Hepatic stellate cell (primary cell): ENCODE measurements around the gene PNMA8B.
"Not testable (repeated sequence)": the region's sequence is repeated elsewhere in the genome, so short reads cannot be mapped to it uniquely, and the experiment has no call there.

Experiments
- DNase-seq: peaks from one replicate; pipeline ENCODE4 v3.0.0; 2011; ENCODE audit warnings: low spot score

PNMA8B gene

DNA sequence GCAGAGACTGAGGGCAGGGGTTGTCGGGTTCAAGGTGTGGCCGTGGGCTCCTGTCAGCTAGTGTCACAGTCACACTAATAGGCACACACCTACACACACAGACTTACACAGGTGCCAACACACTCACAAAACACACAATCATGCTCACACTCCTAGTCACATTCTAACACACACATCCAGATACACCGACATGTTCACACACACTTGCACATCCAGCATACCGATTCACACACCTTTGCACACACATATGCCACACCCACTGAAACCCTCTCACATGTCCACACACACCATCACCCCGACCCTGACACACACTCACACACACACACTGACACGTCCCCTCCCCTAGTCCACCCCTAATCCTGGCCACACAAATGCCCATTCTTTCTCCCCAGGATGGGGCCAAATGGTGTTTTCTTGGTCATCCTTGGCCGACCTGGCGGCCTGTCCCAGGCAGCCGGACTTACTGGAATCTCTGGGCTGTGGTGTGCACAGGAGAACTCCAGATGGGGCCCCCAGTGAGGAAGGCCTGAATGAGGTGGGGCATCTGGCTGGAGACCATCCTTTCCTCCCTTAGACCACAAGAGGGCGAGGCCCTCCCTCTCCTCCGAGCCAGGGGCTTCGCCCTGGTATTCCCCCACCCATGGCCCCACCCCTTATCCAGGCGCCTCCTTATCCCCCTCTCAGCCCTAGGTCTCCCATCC is 19.1 kb upstream of the PNMA8B start:
- DNase-seq = no peak

DNA sequence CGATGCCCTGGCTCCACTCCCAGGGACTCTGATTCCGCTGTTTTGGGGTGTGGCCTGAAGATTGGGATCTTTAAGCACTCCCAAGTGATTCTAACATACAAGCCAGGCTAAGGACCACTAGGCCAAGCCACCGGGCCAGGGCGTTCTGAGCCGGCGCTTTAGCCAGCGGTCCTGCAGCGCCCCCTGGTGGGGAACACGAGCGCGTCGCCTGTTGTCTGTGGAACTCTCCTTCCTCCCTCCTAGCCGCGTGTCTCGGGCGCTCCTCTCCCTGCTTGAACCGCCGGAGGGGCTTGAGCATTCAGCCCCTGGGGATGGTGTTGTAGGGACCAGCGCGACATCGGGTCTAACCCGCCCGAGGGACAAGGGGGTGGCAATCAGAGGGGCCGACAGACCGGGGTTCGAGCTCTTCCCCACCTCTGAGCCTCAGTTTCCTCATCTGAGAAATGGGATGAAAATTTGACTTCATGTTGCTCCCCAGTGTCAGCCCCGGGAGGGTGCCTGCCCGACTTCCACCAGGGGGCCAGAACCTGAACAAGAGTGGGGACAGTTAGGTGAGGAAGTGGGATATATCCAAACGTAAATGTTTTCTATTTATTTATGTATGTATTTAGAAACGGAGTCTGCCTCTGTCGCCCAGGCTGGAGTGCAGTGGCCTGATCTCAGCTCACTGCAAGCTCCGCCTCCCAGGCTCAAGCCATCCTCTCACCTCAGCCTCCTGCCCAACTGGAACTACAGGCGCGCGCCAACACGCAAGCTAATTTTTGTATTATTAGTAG is 18.0 kb upstream of the PNMA8B start:
- peak; percentile 79 for DNase-seq

DNA sequence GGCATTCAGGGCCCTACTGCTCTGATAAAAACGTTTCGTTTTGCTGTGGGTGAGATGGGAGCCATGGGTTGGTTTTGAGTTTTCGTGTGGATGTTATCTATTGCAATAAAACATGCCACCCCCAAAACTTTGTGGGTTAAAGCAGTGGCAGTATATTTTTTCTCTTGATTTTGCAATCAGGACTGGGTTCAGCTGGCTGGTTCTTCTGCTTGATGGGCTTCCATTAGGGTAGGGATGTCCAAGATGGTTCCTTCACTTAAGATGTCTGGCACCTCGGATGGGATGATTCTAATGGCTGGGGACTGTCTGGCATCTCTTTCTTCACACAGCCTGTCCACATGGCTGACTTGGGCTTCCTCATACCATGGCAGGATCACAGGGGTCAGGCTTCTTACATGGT is 15.6 kb upstream of the PNMA8B start:
- DNase-seq = no peak

DNA sequence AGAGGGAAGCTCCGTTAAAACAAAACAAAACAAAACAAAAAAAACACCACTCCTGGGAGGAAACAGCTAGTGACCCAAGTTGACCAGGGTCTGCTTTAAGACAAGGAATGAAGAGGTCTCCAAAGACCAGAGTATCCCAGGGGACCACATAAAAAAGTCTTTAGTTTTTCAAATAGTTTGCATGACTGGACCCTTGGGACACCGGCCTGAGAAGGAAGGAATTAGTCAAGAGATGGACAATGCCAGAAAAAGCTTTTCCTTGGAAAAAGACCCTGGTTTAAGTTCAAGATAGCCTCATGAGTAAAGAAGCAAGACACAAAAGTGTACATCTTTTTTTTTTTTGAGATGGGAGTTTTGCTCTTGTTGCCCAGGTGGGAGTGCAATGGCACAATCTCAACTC is 12.5 kb upstream of the PNMA8B start:
- DNase-seq = no peak

DNA sequence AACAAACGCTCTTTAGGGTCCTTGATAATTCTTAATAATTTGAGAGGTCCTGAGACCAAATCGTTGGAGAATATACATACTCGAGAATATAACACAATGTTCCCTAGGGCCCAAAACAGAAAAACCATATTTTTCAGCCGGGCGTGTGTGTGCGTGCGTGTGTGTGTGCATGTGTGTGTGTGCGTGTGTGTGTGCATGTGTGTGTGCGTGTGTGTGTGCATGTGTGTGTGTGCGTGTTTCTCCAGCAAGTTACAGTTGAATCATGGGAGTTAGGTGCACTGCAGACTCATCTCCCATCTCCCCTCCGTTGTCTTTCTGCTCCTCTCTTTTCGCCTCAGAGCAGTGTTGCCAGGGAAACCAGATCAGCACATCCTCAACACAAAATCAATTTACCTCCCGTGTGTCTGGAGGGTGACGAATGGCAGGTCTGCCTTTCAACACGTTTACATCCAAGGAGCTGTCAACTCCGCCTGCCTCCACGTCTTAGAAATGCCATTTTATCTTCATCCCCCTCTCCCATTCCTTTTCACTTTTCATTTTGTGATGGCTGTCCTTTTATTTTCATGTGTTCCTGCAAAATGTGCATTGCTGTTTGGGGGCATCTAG is 8.3 kb upstream of the PNMA8B start:
- no peak for DNase-seq

DNA sequence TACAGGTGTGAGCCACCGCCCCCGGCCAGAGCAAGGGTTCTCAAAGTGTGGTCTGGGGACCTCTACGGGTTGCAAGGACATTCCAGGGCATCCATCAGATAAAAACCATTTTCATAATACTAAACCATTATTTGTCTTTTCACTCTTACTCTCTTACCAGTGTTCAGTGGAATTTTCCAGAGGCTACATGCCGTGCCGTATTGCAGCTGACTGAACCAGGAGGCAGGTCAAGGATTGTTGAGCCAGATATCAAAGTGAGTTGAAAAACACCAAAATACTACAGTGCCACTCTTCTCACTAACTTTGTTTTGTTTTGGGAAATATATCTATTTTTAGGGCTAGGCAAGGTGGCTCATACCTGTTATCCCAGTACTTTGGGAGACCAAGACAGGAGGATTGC is 7.2 kb upstream of the PNMA8B start:
- no peak for DNase-seq

DNA sequence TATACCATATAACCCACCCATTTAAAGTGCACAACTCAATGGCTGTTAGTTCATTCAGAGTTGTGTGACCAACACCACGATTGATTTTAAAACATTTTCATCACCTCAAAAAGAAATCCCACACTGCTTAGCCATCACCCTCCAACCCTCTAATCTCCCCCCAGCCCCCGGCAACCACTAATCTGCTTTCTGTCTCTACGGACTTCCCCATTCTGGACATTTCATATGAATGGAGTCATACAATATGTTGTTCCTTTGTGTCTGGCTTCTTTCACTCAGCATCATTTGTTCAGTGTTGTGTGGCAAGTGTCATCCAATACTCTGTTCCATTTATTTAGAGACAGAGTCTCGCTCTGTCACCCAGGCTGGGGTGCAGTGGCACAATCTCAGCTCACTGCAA is 4.0 kb upstream of the PNMA8B start:
- no peak for DNase-seq

DNA sequence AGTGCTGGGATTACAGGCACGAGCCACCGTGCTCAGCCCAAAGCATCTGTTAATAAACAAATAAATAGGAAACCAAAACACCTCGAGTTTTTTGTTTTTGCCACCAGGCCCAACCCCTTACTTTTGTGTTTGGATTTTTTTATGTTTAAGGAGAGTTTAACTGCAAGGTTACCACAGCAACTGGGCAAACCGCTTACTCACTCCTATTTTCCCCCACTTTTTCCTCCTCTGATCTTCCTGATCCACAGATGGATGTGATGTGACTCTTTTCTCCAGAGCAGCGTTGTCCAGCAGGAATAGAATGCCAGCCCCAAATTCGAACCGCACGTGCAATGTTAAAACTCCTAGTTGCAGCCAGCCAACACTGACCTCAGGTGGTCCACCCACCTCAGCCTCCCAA is 2.1 kb upstream of the PNMA8B start:
- no peak for DNase-seq

DNA sequence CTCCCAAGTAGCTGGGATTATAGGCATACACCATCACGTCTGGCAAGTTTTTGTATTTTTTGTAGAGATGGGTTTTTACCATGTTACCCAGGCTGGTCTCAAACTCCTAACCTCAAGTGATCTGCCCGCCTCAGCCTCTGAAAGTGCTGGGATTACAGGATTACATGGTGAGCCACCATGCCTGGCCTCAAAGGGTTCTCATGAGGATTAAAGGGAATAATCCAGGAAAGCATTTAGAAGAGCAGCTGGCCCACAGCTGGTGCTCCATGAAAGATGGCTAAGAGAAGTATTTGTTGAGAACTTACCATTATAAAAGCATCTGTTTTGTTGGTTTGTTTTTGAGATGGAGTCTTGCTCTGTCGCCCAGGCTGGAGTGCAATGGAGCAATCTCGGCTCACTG is 1.2 kb upstream of the PNMA8B start:
- DNase-seq = not testable (repeated sequence)

DNA sequence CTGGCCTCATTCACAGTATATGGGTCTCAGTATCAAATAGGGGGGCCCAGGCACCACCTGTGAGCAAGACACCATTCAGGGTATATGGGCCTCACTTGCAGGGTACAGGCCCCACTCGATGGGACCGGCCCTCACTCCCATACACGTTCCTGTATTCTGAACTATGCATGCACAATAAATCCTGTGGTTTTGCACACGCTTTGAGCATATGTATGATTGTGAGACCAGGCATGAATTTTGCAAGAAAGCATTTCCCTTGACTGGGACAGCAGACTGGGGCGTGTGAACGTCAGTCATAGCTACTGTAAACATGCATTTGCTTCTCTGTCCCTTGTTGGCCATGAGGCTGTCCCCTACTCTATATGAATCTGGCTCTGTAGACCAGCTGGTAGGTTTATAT is 637 bp upstream of the PNMA8B start:
- no peak for DNase-seq

DNA sequence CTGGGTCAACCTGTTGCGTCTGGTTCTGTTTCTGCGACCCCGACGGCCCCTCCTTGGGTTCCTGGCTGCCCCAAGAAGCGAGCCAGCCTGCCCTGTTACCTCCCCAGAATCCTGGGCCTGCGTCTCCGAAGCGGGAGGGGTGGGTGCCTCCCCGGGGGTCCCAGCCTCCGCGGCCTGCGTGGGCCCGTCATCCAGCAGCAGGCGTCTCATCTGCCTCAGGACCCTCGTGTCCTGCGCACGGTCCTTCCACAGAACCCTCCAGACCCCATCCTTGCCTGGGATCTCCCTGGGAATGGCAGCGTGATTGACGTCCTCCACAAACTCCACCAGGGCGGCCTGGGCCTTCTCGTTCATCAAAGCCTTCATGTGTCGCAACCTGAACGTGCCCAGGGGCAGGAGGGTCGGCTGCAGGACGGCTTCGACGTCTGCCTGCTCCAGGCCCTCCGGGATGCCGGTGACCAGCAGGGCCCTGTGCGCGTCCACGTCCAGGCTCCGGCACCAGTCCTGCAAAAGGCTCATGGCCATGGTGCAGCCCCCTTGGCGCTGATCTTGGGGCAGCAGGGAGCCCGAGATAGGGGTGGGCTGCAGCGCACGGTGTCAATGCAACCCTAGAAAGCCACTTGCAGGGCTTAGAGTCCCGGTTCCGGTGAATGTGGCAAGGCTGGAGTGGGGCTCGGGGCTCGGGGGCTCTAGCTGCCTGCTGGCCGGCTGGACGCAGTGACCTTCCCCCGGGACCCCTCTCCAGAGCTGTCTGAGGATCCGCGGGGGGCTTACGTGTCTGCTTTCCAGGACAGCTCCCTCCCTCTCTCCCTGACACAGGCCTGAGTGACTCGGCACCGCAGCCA is 504 bp downstream of the PNMA8B start:
- DNase-seq = no peak

DNA sequence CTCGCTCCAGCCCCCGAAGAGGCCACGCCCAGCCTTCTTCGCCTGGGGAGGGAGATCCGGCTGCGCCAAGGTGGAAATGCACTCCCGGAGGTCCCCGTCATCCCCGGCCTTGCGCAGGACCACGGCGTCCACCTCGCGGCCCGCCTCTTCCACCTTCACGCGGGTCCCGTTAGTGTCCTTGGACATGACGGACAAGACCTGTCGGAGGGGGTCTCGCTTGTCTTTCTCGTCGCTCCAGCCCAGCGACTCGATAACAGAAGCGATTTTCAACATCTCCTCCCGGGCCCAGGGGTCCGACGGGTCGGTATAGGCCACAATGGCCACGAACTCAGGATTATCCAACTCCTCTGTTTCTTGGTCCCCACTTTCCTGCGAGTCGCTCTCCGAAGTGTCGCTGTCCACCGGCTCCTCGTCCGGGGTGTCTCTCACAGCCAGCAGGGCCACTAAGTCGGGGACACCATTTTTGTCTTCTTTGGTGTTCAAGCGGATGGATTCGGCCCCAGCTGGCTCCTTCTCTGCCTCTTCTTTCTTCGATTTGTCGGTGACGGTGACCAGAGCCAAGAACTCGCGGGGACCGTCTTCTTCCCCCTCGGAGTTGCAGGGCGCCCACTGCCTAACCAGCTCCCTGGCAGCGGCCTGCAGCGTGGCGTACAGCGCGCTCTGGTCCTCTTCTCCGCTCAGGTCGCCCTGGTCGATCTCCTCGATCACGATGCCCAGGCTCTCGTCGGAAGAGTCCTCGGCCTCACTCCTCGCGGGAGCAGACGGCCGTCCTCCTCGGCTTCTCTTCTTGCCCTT is 1.3 kb downstream of the PNMA8B start:
- no peak for DNase-seq

DNA sequence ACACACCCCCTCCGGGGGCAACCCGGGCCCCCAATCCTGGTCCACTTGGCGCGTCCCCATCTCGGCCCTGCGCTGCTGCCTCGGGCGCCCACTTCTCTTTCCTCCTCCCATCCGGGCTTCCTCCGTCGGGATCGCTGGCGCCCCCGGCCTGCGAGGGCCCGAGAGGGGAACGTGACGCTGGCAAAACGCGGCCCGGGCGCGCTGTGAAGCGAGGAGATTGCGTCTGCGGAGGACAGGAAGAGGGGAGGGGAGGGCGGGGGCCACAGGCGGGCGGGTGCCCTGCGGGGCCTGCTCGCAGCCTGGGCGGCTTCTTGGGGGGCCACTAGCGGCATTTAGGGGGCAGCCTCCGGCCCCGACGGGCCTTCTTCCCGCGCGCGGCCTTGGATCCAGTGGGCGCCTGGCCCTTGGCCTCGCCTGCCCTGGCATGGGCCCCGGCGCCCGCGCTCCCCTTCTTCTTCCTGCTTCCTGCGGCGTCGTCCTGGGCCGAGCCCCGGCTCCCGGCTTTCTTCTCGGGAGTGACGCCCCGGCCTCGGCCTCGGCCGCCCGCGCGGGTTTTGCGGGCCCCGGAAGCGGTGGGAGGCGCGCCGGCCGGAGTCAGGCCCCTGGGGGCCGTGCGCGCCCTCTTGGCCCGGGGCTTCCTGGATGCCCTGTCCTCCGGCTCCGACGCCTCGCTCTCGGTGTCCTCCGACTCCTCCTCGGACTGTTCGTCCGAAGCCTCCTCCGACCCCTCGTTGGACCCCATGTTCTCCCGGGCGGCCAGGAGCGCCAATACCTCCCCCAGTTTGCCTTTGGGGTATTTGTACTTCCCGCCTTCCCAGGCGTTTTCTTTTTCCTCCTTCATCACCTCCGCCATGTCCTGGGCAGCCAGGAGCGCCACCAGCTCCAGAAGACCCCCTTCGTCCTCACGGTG is 2.2 kb downstream of the PNMA8B start:
- DNase-seq = no peak

DNA sequence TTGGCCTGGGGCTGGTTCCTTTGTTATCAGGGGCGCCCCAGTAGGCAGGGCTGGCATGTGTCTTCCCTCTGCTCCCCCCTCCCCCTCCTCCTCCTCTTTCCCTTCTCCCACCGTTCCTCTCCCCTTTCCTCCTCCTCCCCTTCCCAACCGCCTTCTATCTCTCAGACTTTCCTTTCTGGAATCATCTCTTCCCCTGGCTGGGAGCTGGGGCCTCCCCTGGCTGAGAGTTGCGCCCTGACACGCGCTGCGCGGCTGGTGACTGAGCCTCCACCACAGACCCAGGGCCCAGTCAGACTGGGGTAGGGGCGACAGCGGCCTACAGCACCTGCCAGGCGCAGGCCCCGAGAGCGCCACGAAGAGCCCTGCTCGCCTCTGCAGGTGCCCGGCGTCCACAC is 2.8 kb downstream of the PNMA8B start:
- no peak for DNase-seq

DNA sequence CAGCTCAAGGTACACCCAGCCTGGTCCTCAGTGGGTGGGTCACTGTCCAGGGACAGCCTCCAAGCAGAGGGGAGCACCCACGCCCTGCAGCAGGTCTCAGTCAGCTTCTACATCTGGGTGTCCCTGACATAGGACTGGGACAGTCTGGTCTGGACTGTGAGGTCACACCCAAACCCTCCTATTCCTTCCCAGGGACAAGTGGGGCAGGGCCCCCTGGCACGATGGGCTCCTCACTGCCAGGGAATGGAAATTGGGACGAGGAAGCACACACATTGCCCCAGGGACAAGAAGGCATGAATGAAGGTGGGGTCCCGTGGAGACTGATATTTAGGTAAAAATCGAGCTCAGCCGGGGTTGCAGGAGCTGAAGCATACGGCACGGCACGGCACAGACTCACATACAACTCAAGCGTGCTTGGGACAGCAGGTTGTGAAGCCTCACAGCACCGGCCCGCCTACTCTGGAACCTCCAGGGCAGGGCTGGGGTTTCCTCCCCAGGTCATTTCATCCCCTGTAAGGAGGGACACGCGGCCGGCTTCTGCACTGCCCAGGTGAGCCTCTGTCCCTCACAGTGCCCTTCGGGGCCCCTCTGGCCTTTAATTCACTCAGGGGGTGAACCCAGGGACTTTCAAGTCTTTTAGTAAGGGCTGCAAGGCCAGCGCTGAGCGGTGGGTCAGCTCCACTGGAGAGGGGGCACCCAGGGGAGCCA is 3.5 kb downstream of the PNMA8B start:
- DNase-seq = no peak

DNA sequence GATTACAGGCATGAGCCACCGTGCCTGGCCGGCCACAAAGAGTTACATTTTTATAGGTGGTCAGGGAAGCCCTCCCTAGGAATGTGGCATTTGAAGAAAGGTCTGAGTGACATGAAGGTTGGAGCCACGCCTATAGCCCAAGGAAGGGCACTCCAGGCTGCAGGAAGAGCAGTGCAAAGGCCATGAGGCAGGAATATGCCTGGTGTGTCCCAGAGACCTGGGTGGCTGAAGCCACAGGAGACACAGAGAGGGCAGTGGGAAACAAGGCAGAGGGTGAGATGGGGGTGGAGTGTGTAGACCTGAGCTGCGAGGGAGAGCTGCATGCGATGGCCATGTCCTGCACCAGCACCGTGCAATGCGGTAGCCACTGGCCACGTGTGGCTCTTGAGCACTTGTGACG is 4.9 kb downstream of the PNMA8B start:
- DNase-seq = no peak

DNA sequence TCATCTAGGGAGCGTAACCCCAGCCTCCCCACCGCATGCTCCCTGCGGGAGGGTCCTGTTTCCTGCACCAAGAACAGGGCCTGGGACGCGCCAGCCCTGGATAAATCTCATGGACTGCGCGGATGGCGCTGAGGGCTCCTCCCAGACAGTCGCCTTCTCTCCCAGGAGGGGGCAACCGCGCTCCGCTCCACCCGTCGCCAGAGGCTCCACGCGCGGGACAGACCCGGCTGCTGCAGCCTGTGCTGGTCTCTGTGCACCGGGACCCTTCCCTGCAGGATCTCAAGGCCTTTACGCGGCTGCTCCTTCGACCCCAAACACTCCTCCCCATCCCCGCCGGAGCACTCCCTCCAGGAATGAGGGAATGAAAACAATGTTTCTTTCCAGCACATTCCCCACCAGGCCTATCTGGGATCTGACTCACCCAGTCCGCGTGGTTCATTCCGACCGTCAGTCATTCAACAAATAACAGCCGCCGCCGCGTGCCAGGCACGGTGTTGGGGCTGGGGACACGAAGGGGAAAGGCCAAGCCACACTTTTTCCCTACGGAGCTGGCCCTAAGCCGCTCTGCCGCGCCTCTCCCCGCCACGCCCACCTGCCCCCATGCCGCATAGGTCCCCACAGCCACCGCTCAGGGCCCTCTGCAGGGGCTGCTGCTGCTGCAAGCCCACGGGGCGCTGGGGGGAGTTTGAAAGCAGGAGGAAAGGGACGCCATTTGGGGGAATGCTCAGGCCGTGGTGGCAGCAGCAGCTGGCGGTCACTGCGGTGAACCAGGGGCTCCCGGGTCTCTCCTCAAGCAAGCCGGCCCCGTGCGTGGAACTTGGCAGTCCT is 6.0 kb downstream of the PNMA8B start:
- DNase-seq = peak; percentile 87

DNA sequence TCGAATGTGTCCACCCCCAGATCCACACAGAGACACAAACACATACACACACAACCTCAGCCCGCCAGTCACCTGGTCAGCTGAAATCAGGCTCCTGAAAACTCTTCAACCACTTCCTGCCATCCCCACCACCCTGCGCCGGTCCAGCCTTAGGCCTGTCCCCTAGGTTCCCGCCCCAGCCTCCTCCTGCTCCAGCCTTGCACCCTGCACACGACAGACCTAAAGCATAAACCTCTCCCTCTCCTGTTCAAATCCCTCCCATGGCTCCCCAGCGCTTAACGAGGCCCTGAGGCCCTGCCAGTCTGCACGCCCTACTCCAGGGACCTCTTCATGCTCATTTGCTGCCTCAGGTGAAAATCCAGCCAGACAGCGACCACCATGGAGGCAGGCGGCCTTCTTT is 7.1 kb downstream of the PNMA8B start:
- no peak for DNase-seq

DNA sequence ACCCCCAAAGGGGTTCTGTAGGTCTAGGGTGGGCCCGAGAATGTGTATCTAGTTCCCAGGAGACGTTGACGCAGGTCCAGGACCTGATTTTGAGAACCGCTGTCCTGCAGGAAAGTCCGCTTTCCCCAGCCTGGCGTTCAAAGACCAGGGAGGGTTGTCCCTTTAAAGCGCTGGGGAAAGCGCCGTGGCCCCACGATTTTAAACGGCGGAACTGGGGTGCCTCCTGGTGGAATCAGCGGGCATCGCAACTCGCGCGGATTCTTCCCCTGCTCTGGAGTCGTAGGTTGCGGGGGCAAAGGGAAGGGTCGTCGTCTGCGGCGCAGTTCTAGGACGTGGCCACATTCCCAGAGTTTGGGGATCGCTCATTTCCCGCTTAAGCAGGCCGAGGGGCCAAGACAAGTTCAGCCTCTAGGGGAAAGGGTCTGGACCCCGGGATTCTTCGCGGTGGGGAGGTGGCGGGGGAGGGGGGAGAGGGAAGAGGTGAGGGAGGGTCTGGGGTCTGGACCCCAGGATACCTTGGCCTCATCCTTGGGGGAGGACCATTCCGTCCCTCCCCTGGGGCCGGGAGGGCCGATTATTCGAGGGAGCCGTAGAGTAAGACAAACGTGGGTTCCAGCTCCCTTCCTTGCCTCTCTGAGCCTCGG is 7.7 kb downstream of the PNMA8B start:
- DNase-seq = peak; percentile 87
